ENCODE results near the gene FGF14.
"Not testable (repeated sequence)": the region's sequence is repeated elsewhere in the genome, so short reads cannot be mapped to it uniquely, and the experiment has no call there.

Gene FGF14

GRCh38 chr13:101881593-101881992, 520.3 kb downstream of the FGF14 start:
- in situ Hi-C loops (cut with HindIII; ENCODE audit: low pct_ligation_motif_present, low pct_unique_long_range_greater_than_20kb, low sequenced_read_pairs), result no loop called here
- no peak for DNase-seq

DNA sequence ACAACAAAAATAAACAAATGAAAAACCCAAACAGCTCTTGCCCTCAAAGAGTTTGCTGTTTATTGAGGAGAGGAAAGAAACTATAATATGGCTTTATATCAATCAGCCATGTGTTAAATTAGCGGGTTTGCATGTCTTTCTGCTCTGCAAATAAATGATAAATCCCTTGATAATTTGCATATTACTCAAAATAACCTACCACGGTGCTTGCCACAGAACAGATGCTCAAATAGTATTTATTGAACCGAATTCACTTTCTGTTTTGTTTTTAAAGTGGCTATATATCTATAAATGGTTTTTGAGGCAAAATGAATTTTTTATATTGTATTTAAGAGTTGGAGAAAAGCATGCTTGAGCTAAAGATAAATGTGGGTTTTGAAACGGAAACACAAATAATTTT, 521.3 kb downstream of the FGF14 start:
- no peak for DNase-seq
- in situ Hi-C loops (cut with HindIII; ENCODE audit: low pct_ligation_motif_present, low pct_unique_long_range_greater_than_20kb, low sequenced_read_pairs), result no loop called here

- no peak for DNase-seq
- in situ Hi-C loops (cut with HindIII; ENCODE audit: low pct_ligation_motif_present, low pct_unique_long_range_greater_than_20kb, low sequenced_read_pairs), result no loop called here
Observed at GRCh38 chr13:101876951-101877350, 524.9 kb downstream of the FGF14 start.

GRCh38 chr13:101875717-101876393, 526.0 kb downstream of the FGF14 start:
- DNase-seq, result no peak
- in situ Hi-C loops (cut with HindIII; ENCODE audit: low pct_ligation_motif_present, low pct_unique_long_range_greater_than_20kb, low sequenced_read_pairs), result no loop called here

GRCh38 chr13:101875091-101875490, 526.8 kb downstream of the FGF14 start:
- no peak for DNase-seq
- in situ Hi-C loops (cut with HindIII; ENCODE audit: low pct_ligation_motif_present, low pct_unique_long_range_greater_than_20kb, low sequenced_read_pairs), result no loop called here

- in situ Hi-C loops (cut with HindIII; ENCODE audit: low pct_ligation_motif_present, low pct_unique_long_range_greater_than_20kb, low sequenced_read_pairs), result no loop called here
- no peak for DNase-seq
Observed at GRCh38 chr13:101869553-101869952, 532.3 kb downstream of the FGF14 start.

- in situ Hi-C loops (cut with HindIII; ENCODE audit: low pct_ligation_motif_present, low pct_unique_long_range_greater_than_20kb, low sequenced_read_pairs), result no loop called here
- DNase-seq, result no peak
Observed at GRCh38 chr13:101868585-101869469, 533.0 kb downstream of the FGF14 start.

DNA sequence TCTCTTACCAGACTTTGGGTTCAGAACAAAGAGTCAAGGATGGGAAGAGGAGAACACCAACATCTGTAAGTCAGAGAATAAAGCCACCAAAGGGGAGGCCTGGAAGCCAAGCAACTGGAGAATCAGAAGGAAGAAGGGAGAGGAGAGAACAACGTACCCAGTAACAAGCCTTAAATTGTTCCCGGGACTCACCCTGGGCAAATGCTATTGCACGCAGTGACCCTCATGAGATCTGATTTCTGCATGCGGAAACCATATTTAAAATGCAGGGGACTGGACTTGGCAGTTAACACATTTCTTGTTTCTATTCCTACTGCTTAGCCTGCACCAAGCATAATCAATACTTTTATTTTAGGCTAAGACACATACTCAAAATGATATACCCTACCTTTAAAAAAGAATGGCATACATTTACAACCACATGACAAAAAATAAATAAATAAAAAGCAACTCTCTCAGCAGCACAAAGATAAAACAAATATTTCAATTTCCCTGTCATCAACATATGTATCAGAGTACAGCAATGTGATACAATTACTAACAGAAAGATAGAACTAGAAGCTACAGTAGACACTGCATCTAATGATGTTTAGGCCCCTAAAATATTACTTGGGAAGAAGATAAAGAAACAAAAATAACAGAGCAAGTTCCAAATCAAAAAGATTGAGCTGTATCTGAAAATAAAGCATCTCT, 534.8 kb downstream of the FGF14 start:
- in situ Hi-C loops (cut with HindIII; ENCODE audit: low pct_ligation_motif_present, low pct_unique_long_range_greater_than_20kb, low sequenced_read_pairs), result no loop called here
- no peak for DNase-seq

DNA sequence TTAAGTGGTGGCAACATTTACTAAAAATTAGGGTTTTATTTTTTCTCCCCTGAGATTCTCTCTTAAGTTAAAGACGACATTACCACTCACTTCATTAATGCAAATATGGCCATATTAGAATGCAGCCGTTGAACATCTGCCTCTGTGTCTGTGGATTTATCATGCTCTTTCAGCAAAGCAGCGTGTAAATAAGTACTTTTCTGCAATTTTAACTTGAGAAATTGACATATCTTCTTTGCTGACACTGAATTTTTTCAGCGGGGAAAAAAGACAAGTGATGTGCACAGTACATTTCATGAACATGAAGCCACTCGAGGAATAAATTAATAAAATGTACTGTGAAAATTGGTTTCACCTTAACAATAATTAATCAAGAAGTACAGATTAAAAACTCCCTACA, 543.0 kb downstream of the FGF14 start:
- in situ Hi-C loops (cut with HindIII; ENCODE audit: low pct_ligation_motif_present, low pct_unique_long_range_greater_than_20kb, low sequenced_read_pairs), result no loop called here
- no peak for DNase-seq

DNA sequence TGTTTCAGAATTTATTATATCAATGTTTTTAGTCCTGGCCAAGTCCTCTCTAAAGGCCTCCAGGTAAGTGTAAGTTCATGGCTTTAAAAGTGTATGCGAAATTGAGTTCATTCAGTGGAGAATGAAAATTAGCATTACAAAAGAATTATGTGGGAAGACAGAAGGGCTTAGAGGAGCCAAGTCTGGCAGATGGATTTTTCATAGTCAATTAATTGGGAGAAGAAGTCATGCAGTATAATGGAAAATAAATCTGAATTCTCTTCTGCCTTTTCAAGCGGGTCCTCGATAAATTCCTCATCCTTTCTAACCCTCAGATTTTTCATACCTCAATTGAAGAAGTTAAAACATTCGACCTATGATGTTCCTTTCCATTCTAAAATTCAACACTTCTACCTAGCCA, 555.1 kb downstream of the FGF14 start:
- in situ Hi-C loops (cut with HindIII; ENCODE audit: low pct_ligation_motif_present, low pct_unique_long_range_greater_than_20kb, low sequenced_read_pairs), result no loop called here
- no peak for DNase-seq

GRCh38 chr13:101846249-101846648, 555.6 kb downstream of the FGF14 start:
- no peak for DNase-seq
- in situ Hi-C loops (cut with HindIII; ENCODE audit: low pct_ligation_motif_present, low pct_unique_long_range_greater_than_20kb, low sequenced_read_pairs), result no loop called here

DNA sequence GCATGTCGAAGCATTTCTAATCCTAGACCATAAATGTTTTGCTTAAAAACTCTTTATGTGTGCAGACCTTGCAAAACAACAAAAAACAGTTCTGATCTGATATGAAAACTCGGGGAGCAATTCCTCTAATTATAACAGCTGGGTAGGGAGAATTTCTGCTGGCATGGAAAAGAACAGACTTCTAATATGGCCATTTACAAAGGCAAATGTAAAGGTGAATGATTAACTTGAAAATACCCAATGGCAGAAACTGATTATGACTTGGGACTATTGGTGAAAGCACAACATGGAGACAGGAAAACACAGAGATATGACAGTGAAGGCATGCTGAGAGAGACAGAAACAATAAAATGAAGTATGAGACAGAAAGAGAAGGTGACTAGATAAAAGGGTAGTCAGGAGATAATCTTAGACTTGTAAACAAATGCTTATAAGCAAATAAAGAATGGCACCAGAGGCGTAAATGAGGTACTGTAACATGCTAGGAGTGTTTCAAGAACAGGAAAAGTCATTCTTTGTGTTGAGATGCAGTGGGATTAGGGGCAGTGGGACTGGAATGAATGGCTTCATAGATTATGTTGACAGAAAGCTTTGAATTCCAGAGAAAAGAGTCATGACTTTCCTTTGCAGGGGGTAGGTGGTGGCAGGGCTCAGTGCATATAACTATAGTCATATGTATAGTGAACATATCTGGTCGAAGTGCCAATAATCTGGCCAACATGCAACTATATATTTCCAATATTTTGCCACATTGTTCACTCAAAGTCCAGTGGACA, 556.4 kb downstream of the FGF14 start:
- in situ Hi-C loops (cut with HindIII; ENCODE audit: low pct_ligation_motif_present, low pct_unique_long_range_greater_than_20kb, low sequenced_read_pairs), result no loop called here
- peak; percentile 8 for DNase-seq

GRCh38 chr13:101841698-101842097, 560.1 kb downstream of the FGF14 start:
- in situ Hi-C loops (cut with HindIII; ENCODE audit: low pct_ligation_motif_present, low pct_unique_long_range_greater_than_20kb, low sequenced_read_pairs), result no loop called here

DNA sequence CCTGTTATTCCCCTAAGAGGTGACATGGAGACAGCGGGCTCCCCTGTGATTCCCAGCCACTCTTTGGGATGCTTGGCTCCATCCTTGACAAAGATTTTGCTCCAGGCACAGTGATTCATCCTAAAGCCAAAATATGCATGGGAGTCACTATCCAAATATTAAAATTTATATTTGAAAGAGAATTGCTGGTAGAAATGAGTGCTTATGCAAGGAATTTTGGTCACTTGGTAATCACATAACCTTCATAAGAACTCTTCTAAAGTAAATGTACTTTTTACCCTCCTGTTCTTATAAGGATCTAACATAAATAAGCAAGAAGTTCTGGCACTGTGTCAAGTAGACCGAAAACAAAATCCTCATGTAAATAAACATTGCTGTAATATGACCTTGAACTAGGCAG, 563.5 kb downstream of the FGF14 start:
- in situ Hi-C loops (cut with HindIII; ENCODE audit: low pct_ligation_motif_present, low pct_unique_long_range_greater_than_20kb, low sequenced_read_pairs), result no loop called here
- no peak for DNase-seq

More at GRCh38 chr13:101841698-101842097, 560.1 kb downstream of the FGF14 start:
- no peak for DNase-seq

DNA sequence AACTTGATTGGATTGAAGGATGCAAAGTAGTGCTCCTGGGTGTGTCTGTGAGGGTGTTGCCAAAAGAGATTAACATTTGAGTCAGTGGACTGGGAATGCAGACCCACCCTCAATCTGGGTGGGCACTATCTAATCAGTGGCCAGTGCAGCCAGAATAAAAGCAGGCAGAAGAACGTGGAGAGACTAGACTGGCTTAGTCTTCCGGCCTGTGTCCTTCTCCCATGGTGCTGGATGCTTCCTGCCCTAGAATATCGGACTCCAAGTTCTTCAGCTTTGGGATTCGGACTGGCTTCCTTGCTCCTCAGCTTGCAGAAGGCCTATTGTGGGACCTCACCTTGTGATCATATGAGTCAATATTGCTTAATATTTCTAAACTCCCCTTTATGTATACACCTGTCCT, 564.1 kb downstream of the FGF14 start:
- in situ Hi-C loops (cut with HindIII; ENCODE audit: low pct_ligation_motif_present, low pct_unique_long_range_greater_than_20kb, low sequenced_read_pairs); DNase-seq: not testable (repeated sequence)

DNA sequence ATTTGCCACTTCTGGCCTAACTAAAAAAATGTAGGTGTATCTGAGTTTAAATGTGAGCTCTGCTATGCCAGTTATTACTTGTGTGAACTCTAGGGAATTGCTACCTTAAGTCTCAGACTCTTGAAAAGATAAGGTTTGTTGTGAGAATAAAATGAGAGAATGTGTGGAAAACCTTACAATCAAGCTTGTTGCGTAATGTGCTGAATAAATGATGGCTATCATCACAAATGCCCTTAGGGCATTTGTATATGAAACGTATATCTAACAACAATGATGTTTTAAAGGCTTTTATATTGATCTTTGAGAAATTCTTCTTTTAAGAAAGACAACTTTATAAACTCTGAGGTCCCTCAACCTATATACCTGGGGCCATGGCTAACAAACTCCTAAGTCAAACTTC, 564.6 kb downstream of the FGF14 start:
- no peak for DNase-seq
- in situ Hi-C loops (cut with HindIII; ENCODE audit: low pct_ligation_motif_present, low pct_unique_long_range_greater_than_20kb, low sequenced_read_pairs), result no loop called here

DNA sequence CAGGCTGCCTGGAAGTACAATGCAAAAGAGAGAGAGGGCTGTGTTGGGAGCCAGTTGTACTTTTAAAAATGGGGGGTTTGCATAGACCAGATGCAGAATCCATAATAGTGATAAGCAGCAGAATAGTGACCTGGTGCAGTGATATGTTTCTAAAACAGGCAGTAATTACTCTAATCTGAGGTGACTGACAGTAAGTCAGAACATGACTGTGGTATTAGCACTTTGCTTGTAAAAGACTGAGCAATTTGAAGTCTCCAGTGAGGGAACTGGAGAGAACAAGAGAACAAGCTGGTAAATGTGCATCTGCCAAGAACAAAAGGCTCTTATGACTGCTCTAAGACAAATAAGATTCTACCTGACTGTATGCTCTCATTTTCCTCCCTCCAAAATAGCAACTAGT, 565.9 kb downstream of the FGF14 start:
- no peak for DNase-seq
- in situ Hi-C loops (cut with HindIII; ENCODE audit: low pct_ligation_motif_present, low pct_unique_long_range_greater_than_20kb, low sequenced_read_pairs), result no loop called here

DNA sequence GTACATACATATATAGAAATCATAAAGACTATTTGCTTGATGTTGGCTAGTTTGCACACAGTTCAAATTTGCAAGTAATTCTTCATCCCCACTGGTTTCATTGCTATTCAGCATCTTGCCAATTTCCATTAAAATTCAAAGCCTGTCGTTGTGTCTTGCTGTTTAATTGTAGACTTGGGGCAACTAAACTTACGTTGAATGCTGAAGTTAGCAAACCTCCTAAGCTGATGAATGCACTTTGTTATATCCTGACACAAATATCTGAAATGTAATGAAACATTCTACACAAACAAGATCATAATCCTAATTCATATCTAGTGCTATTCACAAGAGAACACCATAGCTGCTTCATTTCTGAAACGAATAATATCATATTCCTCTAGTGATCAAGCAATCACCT, 568.2 kb downstream of the FGF14 start:
- in situ Hi-C loops (cut with HindIII; ENCODE audit: low pct_ligation_motif_present, low pct_unique_long_range_greater_than_20kb, low sequenced_read_pairs), result no loop called here
- no peak for DNase-seq

DNA sequence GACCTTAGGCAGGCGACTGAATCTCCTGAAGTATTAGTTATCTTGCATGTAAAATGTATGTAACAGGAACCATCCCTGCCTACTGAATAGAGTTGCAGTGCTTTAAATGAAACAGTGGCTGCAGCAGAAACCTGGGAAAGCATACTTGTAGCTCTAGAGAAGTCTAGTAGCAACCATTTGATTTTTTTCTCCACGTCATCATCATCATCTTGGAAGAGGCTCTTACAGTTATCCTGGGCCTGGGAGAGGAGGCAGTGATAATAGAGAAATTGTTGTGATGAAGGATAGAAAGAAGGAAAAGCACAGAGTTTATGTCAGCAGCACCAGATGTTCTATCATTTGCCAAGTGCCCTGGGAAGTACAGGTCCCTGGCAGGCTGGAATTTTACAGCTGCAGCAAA, 571.8 kb downstream of the FGF14 start:
- DNase-seq, result no peak
- in situ Hi-C loops (cut with HindIII; ENCODE audit: low pct_ligation_motif_present, low pct_unique_long_range_greater_than_20kb, low sequenced_read_pairs), result no loop called here

Measured in ACHN (cell line).